AG04449 (cell line): Measurements from ENCODE around the gene PDK3.

Source experiments
- CTCF ChIA-PET: fragments of 350-600 bp; formaldehyde crosslinking; extraction: SDS; loops from one replicate; lab custom pipeline; 2021; ENCODE audit warnings: antibody characterized with exemption; lab: Yijun Ruan, JAX
- POLR2A ChIA-PET: fragments of 400-600, 350-600 bp; formaldehyde crosslinking; extraction: SDS; loops from one replicate; lab custom pipeline; 2020; ENCODE audit warnings: antibody characterized with exemption, inconsistent platforms; lab: Yijun Ruan, JAX
- DNase-seq: peaks from one replicate; pipeline ENCODE4 v3.0.0-alpha.2; 2010; ENCODE audit warnings: low read depth, low spot score
- H3K4me3 ChIP-seq: 2 replicates; pipeline ENCODE4 v1.5.1; 2011; ENCODE audit warnings: low read depth, mild to moderate bottlenecking, control low read depth, low read length
- CTCF ChIP-seq: IDR thresholded peaks from one replicate; pipeline ENCODE4 v1.5.1; 2011; ENCODE audit warnings: mild to moderate bottlenecking, moderate library complexity, low read length, control low read depth, inconsistent platforms; ENCODE audit not compliant: insufficient read depth; ENCODE audit errors: missing control alignments

PDK3 gene

GRCh38 chrX:24426921-24427746 lies 38.0 kb upstream of the PDK3 start:
- TF ChIP-seq CTCF: no peak
- POLR2A ChIA-PET: no interaction called here
- no peak for DNase-seq
- no peak overlapping the region for H3K4me3 ChIP-seq
- CTCF ChIA-PET: no interaction called here

GRCh38 chrX:24427747-24428019 lies 37.4 kb upstream of the PDK3 start:
- no peak for TF ChIP-seq CTCF

GRCh38 chrX:24428516-24428915 lies 36.6 kb upstream of the PDK3 start:
- no peak for TF ChIP-seq CTCF
- H3K4me3 ChIP-seq: no peak overlapping the region
- POLR2A ChIA-PET: no interaction called here
- DNase-seq: no peak
- CTCF ChIA-PET: no interaction called here

More at GRCh38 chrX:24427747-24428019, 37.4 kb upstream of the PDK3 start:
- ChIA-PET CTCF (no interaction called here), POLR2A (no interaction called here)
- H3K4me3 ChIP-seq: no peak overlapping the region
- DNase-seq: no peak

- no peak for DNase-seq
- ChIA-PET POLR2A (no interaction called here), CTCF (no interaction called here)
- no peak overlapping the region for H3K4me3 ChIP-seq
- TF ChIP-seq CTCF: no peak
These were observed 30.0 kb upstream of the PDK3 start for GRCh38 chrX:24435060-24435459.

- ChIA-PET POLR2A (no interaction called here), CTCF (no interaction called here)
- H3K4me3 ChIP-seq: no peak overlapping the region
- TF ChIP-seq CTCF: no peak
- no peak for DNase-seq
These were observed 21.2 kb upstream of the PDK3 start for GRCh38 chrX:24443918-24444317.

- POLR2A ChIA-PET: no interaction called here
- no peak overlapping the region for H3K4me3 ChIP-seq
- TF ChIP-seq CTCF: no peak
- CTCF ChIA-PET: no interaction called here
- no peak for DNase-seq
These were observed 20.4 kb upstream of the PDK3 start for GRCh38 chrX:24444645-24445044.
